Stomach (tissue), 9 donors: ENCODE results near the gene GTPBP8. TPM values are rescaled to one million over a fixed set of nuclear protein-coding genes. Genes with fewer than 3 reads are reported as not detected.

ENCODE experiments used
- DNase-seq, 2 donors: peaks; one replicate each; pipeline versions ENCODE4 v3.0.0 to v3.0.0-alpha.2; 2013 to 2019
- H3K27ac ChIP-seq, 5 donors: fragments of 200-600 bp in 4 of 5; sonication (generic) in 4 of 5; one replicate each; pipeline ENCODE4 v1.5.1; 2013 to 2019; ENCODE audit warnings: mild to moderate bottlenecking in 1 of 5, moderate library complexity in 1 of 5
- H3K27me3 ChIP-seq, 3 donors: fragments of 200-600 bp; sonication (generic); one replicate each; pipeline ENCODE4 v1.5.1; 2017 to 2019; ENCODE audit warnings: mixed run types in 1 of 3
- H3K36me3 ChIP-seq, 4 donors: fragments of 200-600 bp; sonication (generic); 1 replicate in 3 of 4; 2 replicates in 1 of 4; pipeline ENCODE4 v1.5.1; 2016 to 2019
- H3K4me1 ChIP-seq, 4 donors: fragments of 200-600 bp; sonication (generic); one replicate each; pipeline ENCODE4 v1.5.1; 2016 to 2019
- H3K4me3 ChIP-seq, 4 donors: fragments of 200-600 bp; sonication (generic) in 3 of 4; one replicate each; pipeline ENCODE4 v1.5.1; 2016 to 2019; ENCODE audit warnings: mild to moderate bottlenecking in 1 of 4
- H3K9me3 ChIP-seq, 4 donors: fragments of 200-600 bp; sonication (generic); one replicate each; pipeline ENCODE4 v1.5.1; 2016 to 2019
- CTCF ChIP-seq, 7 experiments: fragments of 450-650 bp in 4 of 7; fragments of 200-600 bp in 3 of 7; sonication (generic) in 3 of 7; IDR thresholded peaks; one replicate each; pipeline ENCODE4 v1.5.1; 2016 to 2019; ENCODE audit warnings: antibody characterized with exemption in 7 of 7, control low read depth in 2 of 7, mild to moderate bottlenecking in 1 of 7
- EP300 ChIP-seq: sonication (generic); formaldehyde crosslinking; IDR thresholded peaks from one replicate; pipeline ENCODE4 v1.6.1; 2017; ENCODE audit warnings: antibody characterized with exemption
- POLR2A ChIP-seq, 4 donors: fragments of 450-650 bp; IDR thresholded peaks; one replicate each; pipeline ENCODE4 v1.6.1; 2016; ENCODE audit warnings: antibody characterized with exemption in 4 of 4, control low read depth in 2 of 4, mild to moderate bottlenecking in 1 of 4, moderate library complexity in 1 of 4
- POLR2AphosphoS5 ChIP-seq, 3 donors: sonication (generic); formaldehyde crosslinking; IDR thresholded peaks; one replicate each; pipeline ENCODE4 v1.6.1; 2016; ENCODE audit warnings: antibody characterized with exemption in 3 of 3
- WGBS, 5 donors: extraction: QIAGEN DNeasy Blood & Tissue Kit in 3 of 5; methylation state at CpG; one replicate each; pipeline versions ENCODE4 v1.1.5 to v1.1.7; 2013 to 2018; 5-methylcytosine and 5-hydroxymethylcytosine counted together
- intact Hi-C: fragments of 100-400 bp; cut with DNase I; formaldehyde crosslinking; loops from one replicate; pipeline ENCODE4 v1.15.1; 2023; ENCODE audit warnings: low total_unique reads
- polyA plus RNA-seq, 3 donors: library from polyadenylated mRNA; stranded (reverse); fragments of 200-250 nt; gene quantifications; one replicate each; pipeline ENCODE4 v1.2.3, GENCODE V29; 2013
- total RNA-seq, 5 donors: library from RNA; depleted of rRNA; stranded (reverse); fragments of >200 nt; gene quantifications; one replicate each; pipeline versions ENCODE4 v1.1.0 to v1.2.3, GENCODE V29; 2014 to 2016
- donor health status: healthy with polysubstance abuse.
- donor health status: Bipolar disorder and iron deficiency.
- donor health status: healthy.

The GTPBP8 gene
- total and polyA plus RNA-seq, 8 donors, result 7.5 to 19.8 (median 12.6) TPM; not detected in 1

- Histone ChIP-seq H3K9me3 (no peaks in the 10 kb centered on the region), H3K27ac (peak overlapping the region in 1 of 5 donors; percentile 60), H3K4me1 (no peaks in the 10 kb centered on the region), H3K27me3 (no peaks in the 10 kb centered on the region), H3K4me3 (peak overlapping the region in 3 of 4 donors; percentile 11 to 19 (median 12)), H3K36me3 (no peaks in the 10 kb centered on the region)
- TF ChIP-seq CTCF (IDR thresholded peaks at IDR 0.05) (no peak), EP300 (no peak), POLR2AphosphoS5 (IDR thresholded peaks at IDR 0.05) (no peak), POLR2A (IDR thresholded peaks at IDR 0.05) (no peak)
- no peak for DNase-seq
- 74 to 89% (median 85%) methylated on average over 2 of the region's 2 CpGs for WGBS, 5 donors
- intact Hi-C loops, result loop anchor here (5.0 to 10.0 kb wide), 2 partner anchors 239 to 327 kb away; no protein-coding TSS in a partner anchor
Observed at GRCh38 chr3:112974178-112974517, 16.6 kb upstream of the GTPBP8 start.

DNA sequence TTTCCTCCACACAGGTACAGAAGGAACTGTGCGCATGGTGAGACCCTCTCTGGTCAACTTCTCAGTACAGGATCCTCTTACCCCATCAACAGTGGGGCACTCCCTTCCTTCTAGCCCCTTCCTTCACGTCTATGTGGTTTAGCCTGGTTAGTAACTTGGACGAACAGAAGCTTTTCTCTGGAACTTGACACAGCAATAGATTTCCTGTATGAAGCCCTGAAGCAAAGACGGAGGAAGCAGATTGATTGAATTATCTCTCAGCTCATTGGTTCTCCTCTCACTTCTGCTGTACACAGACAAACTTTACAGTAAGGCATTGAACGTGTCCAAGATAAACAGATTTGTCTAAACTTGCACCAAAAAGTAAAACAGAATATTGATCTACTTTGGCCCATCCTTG, 15.9 kb upstream of the GTPBP8 start, which contains the start of gene CD200R1:
CD200R1 (minus strand) TSS at position 210 of the 400 bp plus-strand sequence. CDS start 246 bp downstream, outside the sequence.
- H3K4me1 ChIP-seq, result no peaks in the 10 kb centered on the region
- no peak for TF ChIP-seq EP300
- TF ChIP-seq POLR2AphosphoS5 (IDR thresholded peaks at IDR 0.05), result no peak
- no peak for TF ChIP-seq POLR2A (IDR thresholded peaks at IDR 0.05)
- TF ChIP-seq CTCF (IDR thresholded peaks at IDR 0.05), result no peak
- H3K36me3 ChIP-seq, result no peaks in the 10 kb centered on the region
- H3K9me3 ChIP-seq, result no peaks in the 10 kb centered on the region
- peak within 1 kb of the TSS in 2 of 5 donors; percentile 7 to 60 for H3K27ac ChIP-seq
- no peak for DNase-seq
- peak within 1 kb of the TSS in 3 of 4 donors; percentile 11 to 19 (median 12) for H3K4me3 ChIP-seq
- WGBS, 5 donors, result 41 to 65% (median 51%) methylated on average over 5 of the region's 5 CpGs
- intact Hi-C loops, result loop anchor here (5.0 to 10.0 kb wide), 2 partner anchors 240 to 328 kb away; no protein-coding TSS in a partner anchor
- no peaks in the 10 kb centered on the region for H3K27me3 ChIP-seq

GRCh38 chr3:112976001-112976400, 14.8 kb upstream of the GTPBP8 start:
- intact Hi-C loops, result loop anchor here (10.0 kb wide), 1 partner anchor 241 kb away; no protein-coding TSS in a partner anchor
- Histone ChIP-seq H3K9me3 (no peaks in the 10 kb centered on the region), H3K4me1 (no peaks in the 10 kb centered on the region), H3K27me3 (no peaks in the 10 kb centered on the region), H3K36me3 (no peaks in the 10 kb centered on the region), H3K4me3 (no peak overlapping the region), H3K27ac (peak overlapping the region in 1 of 5 donors; percentile 15)
- no peak for TF ChIP-seq EP300
- no peak for TF ChIP-seq CTCF (IDR thresholded peaks at IDR 0.05)
- TF ChIP-seq POLR2A (IDR thresholded peaks at IDR 0.05), result no peak
- no peak for TF ChIP-seq POLR2AphosphoS5 (IDR thresholded peaks at IDR 0.05)
- DNase-seq, result no peak

GRCh38 chr3:112976953-112977352, 13.8 kb upstream of the GTPBP8 start:
- Histone ChIP-seq H3K4me3 (no peak overlapping the region), H3K4me1 (no peaks in the 10 kb centered on the region), H3K36me3 (no peaks in the 10 kb centered on the region), H3K27ac (no peak overlapping the region), H3K27me3 (no peaks in the 10 kb centered on the region), H3K9me3 (no peaks in the 10 kb centered on the region)
- WGBS, 5 donors, result 53 to 83% (median 79%) methylated on average over 2 of the region's 2 CpGs
- no peak for DNase-seq
- TF ChIP-seq POLR2AphosphoS5 (IDR thresholded peaks at IDR 0.05), result no peak
- TF ChIP-seq POLR2A (IDR thresholded peaks at IDR 0.05), result no peak
- TF ChIP-seq CTCF (IDR thresholded peaks at IDR 0.05), result no peak
- no peak for TF ChIP-seq EP300
- intact Hi-C loops, result loop anchor here (10.0 kb wide), 1 partner anchor 242 kb away; no protein-coding TSS in a partner anchor
